Endodermal cell (in vitro differentiated cells): ENCODE results near the gene QPCT. TPM values are rescaled to one million over a fixed set of nuclear protein-coding genes. Genes with fewer than 3 reads are reported as not detected.
A peak's percentile ranks its signal among the peaks of the same experiment; 100 is the strongest.

Source experiments
- DNase-seq: peaks from one replicate; pipeline ENCODE4 v3.0.0-alpha.2; 2017
- H3K27ac ChIP-seq: 2 replicates; pipeline ENCODE4 v1.5.1; 2013; ENCODE audit warnings: mild to moderate bottlenecking, low read depth, low read length, moderate library complexity
- H3K27me3 ChIP-seq: 2 replicates; pipeline ENCODE4 v1.6.1; 2013; ENCODE audit warnings: mild to moderate bottlenecking, low read length, moderate library complexity; ENCODE audit not compliant: insufficient read depth, control insufficient read depth, poor library complexity, severe bottlenecking
- H3K36me3 ChIP-seq: 2 replicates; pipeline ENCODE4 v1.7.0; 2013; ENCODE audit warnings: mild to moderate bottlenecking, low read length, moderate library complexity; ENCODE audit not compliant: control insufficient read depth, insufficient read depth
- H3K4me1 ChIP-seq: one replicate; pipeline ENCODE4 v1.7.0; 2013; ENCODE audit warnings: low read length; ENCODE audit not compliant: control insufficient read depth, insufficient read depth
- H3K4me3 ChIP-seq: 2 replicates; pipeline ENCODE4 v1.5.1; 2013; ENCODE audit warnings: mild to moderate bottlenecking, low read length, moderate library complexity
- H3K9ac ChIP-seq: 2 replicates; pipeline ENCODE4 v1.6.1; 2013; ENCODE audit warnings: mild to moderate bottlenecking, low read length, moderate library complexity; ENCODE audit not compliant: poor library complexity, severe bottlenecking; ENCODE audit errors: extremely low read depth
- H3K9me3 ChIP-seq: 2 replicates; pipeline ENCODE4 v1.6.1; 2013; ENCODE audit warnings: mild to moderate bottlenecking, low read length, moderate library complexity; ENCODE audit not compliant: control insufficient read depth
- H3K27ac Mint-ChIP-seq: 2 replicates; pipeline ENCODE4 v1.8.0; 2020; ENCODE audit warnings: mixed read lengths
- H3K27me3 Mint-ChIP-seq: 2 replicates; pipeline ENCODE4 v1.8.0; 2021; ENCODE audit warnings: mild to moderate bottlenecking, mixed read lengths; ENCODE audit not compliant: insufficient read depth
- H3K36me3 Mint-ChIP-seq: 2 replicates; pipeline ENCODE4 v1.8.0; 2020; ENCODE audit warnings: low read depth, mixed read lengths
- H3K4me1 Mint-ChIP-seq: 2 replicates; pipeline ENCODE4 v1.8.0; 2020; ENCODE audit warnings: mixed read lengths
- H3K4me3 Mint-ChIP-seq: 2 replicates; pipeline ENCODE4 v1.8.0; 2020; ENCODE audit warnings: mild to moderate bottlenecking, moderate library complexity, mixed read lengths
- H3K9me3 Mint-ChIP-seq: 2 replicates; pipeline ENCODE4 v1.8.0; 2020; ENCODE audit warnings: mild to moderate bottlenecking, mixed read lengths
- WGBS, 2 experiments: methylation state at CpG; one replicate each; pipeline versions ENCODE4 v1.1.5 to v1.1.7; 2013; ENCODE audit warnings: missing lambda C conversion rate in 2 of 2, mixed read lengths in 1 of 2; ENCODE audit not compliant: insufficient coverage in 1 of 2, insufficient read length in 1 of 2; 5-methylcytosine and 5-hydroxymethylcytosine counted together
- total RNA-seq, 2 donors: library from RNA; stranded (reverse); fragmentation: NEBNext Ultra II Directional in 1 of 2; extraction: Animal tissue kit (Norgen Biotek cat#: 25700) in 1 of 2; gene quantifications; 2 replicates in 1 of 2; 3 replicates in 1 of 2; pipeline ENCODE4 v1.2.1, GENCODE V29; 2021
- TF ChIP-seq, protein P1 (sequence below): fragments of 200-600 bp; sonication (generic); conservative IDR thresholded peaks from 2 replicates; pipeline ENCODE4 v1.5.0; 2021; ENCODE audit warnings: antibody characterized with exemption, mild to moderate bottlenecking

Gene QPCT
- total RNA-seq, 2 donors from 2014 or later, result 15.9 to 17.7 TPM

DNA sequence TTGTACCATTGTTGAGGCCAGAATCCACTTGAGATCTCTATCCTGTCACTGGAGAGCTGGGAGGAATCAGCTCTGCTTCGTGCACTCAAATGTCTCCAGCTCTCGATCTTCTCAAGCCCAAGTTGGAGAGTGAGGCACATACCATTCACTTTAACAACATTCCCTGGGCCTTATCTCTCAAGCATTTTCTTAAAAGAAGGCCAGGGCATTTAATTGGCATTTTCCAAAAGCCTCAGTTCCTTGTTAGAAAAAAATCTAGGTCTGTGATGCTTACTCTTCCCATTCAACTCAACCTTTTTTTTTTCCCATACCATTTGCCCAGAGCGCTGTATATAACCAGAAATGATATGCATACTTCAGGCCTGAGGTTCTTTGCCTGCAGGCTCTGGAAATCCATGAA lies 10.1 kb downstream of the QPCT start:
- H3K9me3 ChIP-seq, result no peaks in the 10 kb centered on the region
- TF ChIP-seq, protein P1, sequence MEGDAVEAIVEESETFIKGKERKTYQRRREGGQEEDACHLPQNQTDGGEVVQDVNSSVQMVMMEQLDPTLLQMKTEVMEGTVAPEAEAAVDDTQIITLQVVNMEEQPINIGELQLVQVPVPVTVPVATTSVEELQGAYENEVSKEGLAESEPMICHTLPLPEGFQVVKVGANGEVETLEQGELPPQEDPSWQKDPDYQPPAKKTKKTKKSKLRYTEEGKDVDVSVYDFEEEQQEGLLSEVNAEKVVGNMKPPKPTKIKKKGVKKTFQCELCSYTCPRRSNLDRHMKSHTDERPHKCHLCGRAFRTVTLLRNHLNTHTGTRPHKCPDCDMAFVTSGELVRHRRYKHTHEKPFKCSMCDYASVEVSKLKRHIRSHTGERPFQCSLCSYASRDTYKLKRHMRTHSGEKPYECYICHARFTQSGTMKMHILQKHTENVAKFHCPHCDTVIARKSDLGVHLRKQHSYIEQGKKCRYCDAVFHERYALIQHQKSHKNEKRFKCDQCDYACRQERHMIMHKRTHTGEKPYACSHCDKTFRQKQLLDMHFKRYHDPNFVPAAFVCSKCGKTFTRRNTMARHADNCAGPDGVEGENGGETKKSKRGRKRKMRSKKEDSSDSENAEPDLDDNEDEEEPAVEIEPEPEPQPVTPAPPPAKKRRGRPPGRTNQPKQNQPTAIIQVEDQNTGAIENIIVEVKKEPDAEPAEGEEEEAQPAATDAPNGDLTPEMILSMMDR, result no peak
- Mint-ChIP-seq H3K27ac (no peak overlapping the region), H3K36me3 (no peaks in the 10 kb centered on the region), H3K9me3 (no peaks in the 10 kb centered on the region), H3K4me3 (no peak overlapping the region), H3K27me3 (no peaks in the 10 kb centered on the region), H3K4me1 (peaks cover 24% of the 10 kb centered on the region)
- H3K27me3 ChIP-seq, result no peaks in the 10 kb centered on the region
- peaks cover 9% of the 10 kb centered on the region for H3K4me1 ChIP-seq
- H3K4me3 ChIP-seq, result no peak overlapping the region
- no peak overlapping the region for H3K27ac ChIP-seq
- no peak for DNase-seq
- H3K36me3 ChIP-seq, result no peaks in the 10 kb centered on the region
- H3K9ac ChIP-seq, result no peak overlapping the region
- whole genome bisulfite sequencing, 2 experiments, result 94% methylated on average over 3 of the region's 3 CpGs

GRCh38 chr2:37355735-37356134 lies 11.3 kb downstream of the QPCT start:
- Histone ChIP-seq H3K9ac (no peak overlapping the region), H3K36me3 (no peaks in the 10 kb centered on the region), H3K4me3 (no peak overlapping the region), H3K9me3 (no peaks in the 10 kb centered on the region), H3K27ac (no peak overlapping the region), H3K27me3 (no peaks in the 10 kb centered on the region), H3K4me1 (peaks cover 3% of the 10 kb centered on the region)
- Mint-ChIP-seq H3K9me3 (no peaks in the 10 kb centered on the region), H3K4me1 (peaks cover 13% of the 10 kb centered on the region), H3K27me3 (no peaks in the 10 kb centered on the region), H3K36me3 (no peaks in the 10 kb centered on the region), H3K27ac (no peak overlapping the region), H3K4me3 (no peak overlapping the region)
- WGBS, 2 experiments, result 93% methylated on average over 7 of the region's 7 CpGs
- DNase-seq, result peak; percentile 31
- TF ChIP-seq, protein P1, result no peak

- H3K36me3 Mint-ChIP-seq, result no peaks in the 10 kb centered on the region
- Histone ChIP-seq H3K9me3 (no peaks in the 10 kb centered on the region), H3K36me3 (no peaks in the 10 kb centered on the region), H3K27me3 (no peaks in the 10 kb centered on the region), H3K27ac (no peak overlapping the region), H3K4me1 (no peaks in the 10 kb centered on the region), H3K4me3 (no peak overlapping the region), H3K9ac (no peak overlapping the region)
- no peaks in the 10 kb centered on the region for H3K9me3 Mint-ChIP-seq
- DNase-seq, result peak; percentile 17
- H3K4me1 Mint-ChIP-seq, result peaks cover 9% of the 10 kb centered on the region
- TF ChIP-seq, protein P1, result no peak
- no peak overlapping the region for H3K27ac Mint-ChIP-seq
- no peak overlapping the region for H3K4me3 Mint-ChIP-seq
- no peaks in the 10 kb centered on the region for H3K27me3 Mint-ChIP-seq
- 63 to 82% methylated on average over 3 to 6 of the region's 6 CpGs for WGBS, 2 experiments
These were observed 11.9 kb downstream of the QPCT start for GRCh38 chr2:37356299-37356698.
